B cell (primary cell): ENCODE data around the gene MAGI2. TPM values are rescaled to one million over a fixed set of nuclear protein-coding genes. Genes with fewer than 3 reads are reported as not detected.

Source experiments
- ATAC-seq: fragments of 200-7000 bp; cut with Tn5 transposase; one replicate; pipeline ENCODE4 v1.10.0; 2021; ENCODE audit warnings: low read depth, mild to moderate bottlenecking, moderate number of reproducible peaks, moderate library complexity
- CTCF ChIA-PET: fragments of 350-600 bp; sonication (Branson Sonifier 250); formaldehyde crosslinking; loops from one replicate; lab custom pipeline; 2021; ENCODE audit warnings: antibody characterized with exemption, inconsistent platforms; lab: Charles Lee
- POLR2A ChIA-PET: fragments of 350-600 bp; sonication (Branson Sonifier 250); formaldehyde crosslinking; loops from one replicate; lab custom pipeline; 2021; ENCODE audit warnings: antibody characterized with exemption; lab: Charles Lee
- DNase-seq: peaks from one replicate; pipeline ENCODE4 v3.0.0; 2013
- H2AFZ ChIP-seq: 2 replicates; pipeline ENCODE4 v1.6.1; 2012; ENCODE audit warnings: mild to moderate bottlenecking, low read depth, low read length; ENCODE audit not compliant: insufficient read depth, poor library complexity, severe bottlenecking
- H3K27ac ChIP-seq, 2 donors: 1 replicate in 1 of 2; 2 replicates in 1 of 2; pipeline ENCODE4 v1.5.1; 2012 to 2013; ENCODE audit warnings: low read length in 2 of 2, mild to moderate bottlenecking in 2 of 2, moderate library complexity in 1 of 2
- H3K27me3 ChIP-seq, 4 experiments: fragments of 200-600 bp in 1 of 4; sonication (generic) in 1 of 4; replicated peaks in 1 of 4; 1 replicate in 2 of 4; 2 replicates in 2 of 4; pipeline versions ENCODE4 v1.6.1 to v1.7.0; 2013 to 2016; ENCODE audit warnings: low read length in 3 of 4, mild to moderate bottlenecking in 2 of 4, mixed read lengths in 1 of 4, moderate library complexity in 1 of 4; ENCODE audit not compliant: insufficient read depth in 4 of 4, control insufficient read depth in 3 of 4; ENCODE audit errors: control extremely low read depth in 1 of 4
- H3K36me3 ChIP-seq, 2 experiments: replicated peaks in 1 of 2; 1 replicate in 1 of 2; 2 replicates in 1 of 2; pipeline versions ENCODE4 v1.6.1 to v1.7.1; 2013; ENCODE audit warnings: low read length in 1 of 2; ENCODE audit not compliant: insufficient read depth in 2 of 2, control insufficient read depth in 1 of 2; ENCODE audit errors: control extremely low read depth in 1 of 2, extremely low read depth in 1 of 2
- H3K4me1 ChIP-seq, 2 donors: fragments of 200-600 bp in 1 of 2; sonication (generic) in 1 of 2; 1 replicate in 1 of 2; 2 replicates in 1 of 2; pipeline versions ENCODE4 v1.5.1 to v1.6.1; 2013 to 2017; ENCODE audit warnings: low read length in 2 of 2; ENCODE audit not compliant: control insufficient read depth in 2 of 2, insufficient read depth in 2 of 2
- H3K4me2 ChIP-seq: replicated peaks from 2 replicates; pipeline ENCODE3; 2012; ENCODE audit warnings: mild to moderate bottlenecking, low read depth, low read length; ENCODE audit not compliant: poor library complexity, severe bottlenecking
- H3K4me3 ChIP-seq, 5 experiments: fragments of 200-600 bp in 1 of 5; sonication (generic) in 1 of 5; 1 replicate in 3 of 5; 2 replicates in 2 of 5; pipeline versions ENCODE4 v1.5.1 to v1.7.0; 2011 to 2016; ENCODE audit warnings: low read length in 4 of 5, mild to moderate bottlenecking in 4 of 5, low read depth in 2 of 5, control low read depth in 1 of 5, moderate library complexity in 1 of 5; ENCODE audit not compliant: insufficient read depth in 1 of 5; ENCODE audit errors: control extremely low read depth in 1 of 5, extremely low read depth in 1 of 5
- H3K79me2 ChIP-seq: fragments of 200-600 bp; sonication (generic); one replicate; pipeline ENCODE4 v1.6.0; 2016; ENCODE audit warnings: low read length; ENCODE audit not compliant: control insufficient read depth, insufficient read depth
- H3K9ac ChIP-seq: fragments of 200-600 bp; sonication (generic); 2 replicates; pipeline ENCODE4 v1.6.1; 2017; ENCODE audit warnings: mild to moderate bottlenecking, low read length, moderate library complexity
- H3K9me3 ChIP-seq, 3 donors: one replicate each; pipeline versions ENCODE4 v1.6.1 to v1.7.1; 2013; ENCODE audit warnings: low read length in 2 of 3; ENCODE audit not compliant: control insufficient read depth in 2 of 3, insufficient read depth in 1 of 3; ENCODE audit errors: control extremely low read depth in 1 of 3
- H4K20me1 ChIP-seq: 2 replicates; pipeline ENCODE4 v1.6.0; 2012; ENCODE audit warnings: mild to moderate bottlenecking, low read length; ENCODE audit not compliant: insufficient read depth, control insufficient read depth, poor library complexity, severe bottlenecking
- H3K27ac Mint-ChIP-seq: one replicate; pipeline ENCODE4 v1.8.0; 2021; ENCODE audit warnings: mixed read lengths
- H3K27me3 Mint-ChIP-seq: one replicate; pipeline ENCODE4 v1.8.0; 2021; ENCODE audit warnings: mixed read lengths
- H3K4me1 Mint-ChIP-seq: one replicate; pipeline ENCODE4 v1.8.0; 2021; ENCODE audit warnings: mixed read lengths
- H3K4me3 Mint-ChIP-seq: one replicate; pipeline ENCODE4 v1.8.0; 2021; ENCODE audit warnings: mixed read lengths
- H3K9me3 Mint-ChIP-seq: one replicate; pipeline ENCODE4 v1.8.0; 2022; ENCODE audit warnings: mixed read lengths; ENCODE audit not compliant: insufficient read depth
- CTCF ChIP-seq: fragments of 200-600 bp; IDR thresholded peaks from one replicate; pipeline ENCODE4 v1.8.0; 2022; ENCODE audit warnings: antibody characterized with exemption, mild to moderate bottlenecking
- EZH2 ChIP-seq: IDR thresholded peaks from 2 replicates; pipeline ENCODE4 v1.6.1; 2012; ENCODE audit warnings: borderline replicate concordance, low read depth, mild to moderate bottlenecking, moderate library complexity, low read length; ENCODE audit not compliant: insufficient read depth, poor library complexity, severe bottlenecking
- WGBS: methylation state at CpG from one replicate; pipeline ENCODE4 v1.1.5; 2013; ENCODE audit warnings: missing lambda C conversion rate; ENCODE audit not compliant: insufficient coverage; 5-methylcytosine and 5-hydroxymethylcytosine counted together
- intact Hi-C: fragments of 100-400 bp; cut with micrococcal nuclease; formaldehyde crosslinking; loops from one replicate; pipeline ENCODE4 v1.10.0; 2022
- polyA plus RNA-seq: library from polyadenylated mRNA; depleted of rRNA; stranded (reverse); fragments of >200 nt; gene quantifications from 2 replicates; pipeline ENCODE4 v1.2.3, GENCODE V29; 2012
- total RNA-seq, 2 donors: library from RNA; stranded (reverse); fragments of 120-200 nt in 1 of 2; gene quantifications; 1 replicate in 1 of 2; 2 replicates in 1 of 2; pipeline versions ENCODE4 v1.2.3 to v1.2.4, GENCODE V29; 2013 to 2022

Gene MAGI2
- total and polyA plus RNA-seq, 2 donors (not counting 1 experiment from before 2014, with no cell fraction given), result 0.16 to 0.64 TPM

- intact Hi-C loops, result no loop called here
- ChIA-PET POLR2A (no interaction called here), CTCF (no interaction called here)
- H2AFZ ChIP-seq, result no peak overlapping the region
- TF ChIP-seq CTCF (no peak), EZH2 (no peak)
- no peak overlapping the region for H3K9ac ChIP-seq
- no peaks in the 10 kb centered on the region for H3K36me3 ChIP-seq
- no peak overlapping the region for H3K4me2 ChIP-seq
- no peak overlapping the region for H3K27ac Mint-ChIP-seq
- H4K20me1 ChIP-seq, result no peaks in the 10 kb centered on the region
- H3K4me1 ChIP-seq, result no peaks in the 10 kb centered on the region
- H3K4me3 ChIP-seq, result no peak overlapping the region
- no peaks in the 10 kb centered on the region for H3K9me3 Mint-ChIP-seq
- no peaks in the 10 kb centered on the region for H3K79me2 ChIP-seq
- no peaks in the 10 kb centered on the region for H3K4me1 Mint-ChIP-seq
- H3K27me3 ChIP-seq, result no peaks in the 10 kb centered on the region
- H3K9me3 ChIP-seq, result no peaks in the 10 kb centered on the region
- WGBS, result 100% methylated on average over 1 of the region's 4 CpGs
- ATAC-seq (no peak), DNase-seq (no peak)
- H3K27ac ChIP-seq, result no peak overlapping the region
- no peaks in the 10 kb centered on the region for H3K27me3 Mint-ChIP-seq
- H3K4me3 Mint-ChIP-seq, result no peak overlapping the region
Measured at GRCh38 chr7:78714356-78714755, 739.1 kb downstream of the MAGI2 start.

- H3K36me3 ChIP-seq, result no peaks in the 10 kb centered on the region
- DNase-seq (no peak), ATAC-seq (no peak)
- no peak overlapping the region for H3K4me2 ChIP-seq
- no peak for TF ChIP-seq EZH2
- TF ChIP-seq CTCF, result no peak
- CTCF ChIA-PET, result no interaction called here
- no peaks in the 10 kb centered on the region for H4K20me1 ChIP-seq
- no peaks in the 10 kb centered on the region for H3K27me3 ChIP-seq
- H3K9ac ChIP-seq, result no peak overlapping the region
- POLR2A ChIA-PET, result no interaction called here
- WGBS, result no CpG with 5 or more reads among the region's 3 CpGs
- no peak overlapping the region for H3K27ac ChIP-seq
- no peaks in the 10 kb centered on the region for H3K79me2 ChIP-seq
- H3K9me3 Mint-ChIP-seq, result no peaks in the 10 kb centered on the region
- no peak overlapping the region for H3K4me3 ChIP-seq
- H3K9me3 ChIP-seq, result no peaks in the 10 kb centered on the region
- no peaks in the 10 kb centered on the region for H3K4me1 Mint-ChIP-seq
- H2AFZ ChIP-seq, result no peak overlapping the region
- no peaks in the 10 kb centered on the region for H3K4me1 ChIP-seq
- intact Hi-C loops, result no loop called here
- no peak overlapping the region for H3K27ac Mint-ChIP-seq
- H3K4me3 Mint-ChIP-seq, result no peak overlapping the region
- H3K27me3 Mint-ChIP-seq, result no peaks in the 10 kb centered on the region
Measured at GRCh38 chr7:78712111-78712510, 741.4 kb downstream of the MAGI2 start.
